Amygdala (tissue), 56 donors: ENCODE results near the gene SEC16B.

ENCODE experiments used
- DNase-seq, 56 donors: peaks; one replicate each; lab custom pipeline; 2025; lab: John Stamatoyannopoulos, UW

Gene SEC16B

DNA sequence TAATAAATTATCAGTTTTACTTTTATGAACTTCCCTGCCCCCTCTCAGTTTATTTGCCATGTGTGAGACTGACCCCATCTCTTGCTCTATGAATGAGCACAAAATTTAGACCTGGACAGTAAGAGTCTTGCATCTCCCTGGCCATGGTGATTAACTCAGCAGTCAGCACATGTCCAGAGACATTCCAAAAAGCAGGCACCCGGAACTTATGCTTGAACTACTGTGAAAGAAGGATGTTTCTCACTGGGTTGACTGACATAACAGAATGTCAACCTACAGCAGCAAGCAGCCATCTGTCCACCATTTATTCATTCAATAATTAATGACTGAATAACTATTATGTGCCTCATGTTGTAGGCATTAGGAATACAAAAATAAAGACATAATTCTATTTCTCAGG lies 11.3 kb upstream of the SEC16B start:
- DNase-seq: no peak

DNA sequence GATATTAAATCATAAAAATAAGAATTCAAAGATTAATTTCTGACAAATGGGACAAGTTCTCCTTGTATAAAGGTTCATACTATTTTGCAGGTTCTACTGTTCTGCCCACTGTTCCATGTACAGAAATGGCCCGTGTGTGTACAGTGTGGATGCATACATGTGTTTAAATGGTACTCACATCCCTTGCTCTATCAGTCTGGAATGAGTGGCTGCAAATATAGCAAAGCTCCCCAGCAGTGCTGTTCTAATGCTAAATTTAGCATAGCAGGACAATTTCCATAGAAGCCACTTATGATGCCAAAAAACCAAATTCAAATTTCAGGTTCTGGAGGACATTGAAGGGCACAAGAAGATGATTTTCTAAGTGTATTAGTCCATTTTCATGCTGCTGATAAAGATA lies 9.4 kb upstream of the SEC16B start:
- DNase-seq: no peak

DNA sequence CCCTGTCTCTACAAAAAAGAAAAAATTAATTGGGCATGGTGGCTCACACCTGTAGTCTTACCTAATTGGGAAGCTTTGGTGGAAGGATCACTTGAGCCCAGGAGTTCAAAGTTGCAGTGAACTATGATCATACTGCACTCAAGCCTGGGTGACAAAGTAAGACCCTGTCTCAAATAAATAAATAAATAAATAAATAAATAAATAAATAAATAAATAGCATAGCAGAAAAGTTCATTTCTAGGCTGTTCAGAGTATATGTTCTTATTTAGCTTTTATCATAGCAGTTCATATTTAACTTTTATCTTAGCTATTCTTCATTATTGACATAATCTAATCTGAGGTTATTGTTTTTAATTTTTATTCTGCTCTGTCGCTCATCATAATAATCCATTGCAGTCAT lies 8.7 kb upstream of the SEC16B start:
- DNase-seq: no peak

DNA sequence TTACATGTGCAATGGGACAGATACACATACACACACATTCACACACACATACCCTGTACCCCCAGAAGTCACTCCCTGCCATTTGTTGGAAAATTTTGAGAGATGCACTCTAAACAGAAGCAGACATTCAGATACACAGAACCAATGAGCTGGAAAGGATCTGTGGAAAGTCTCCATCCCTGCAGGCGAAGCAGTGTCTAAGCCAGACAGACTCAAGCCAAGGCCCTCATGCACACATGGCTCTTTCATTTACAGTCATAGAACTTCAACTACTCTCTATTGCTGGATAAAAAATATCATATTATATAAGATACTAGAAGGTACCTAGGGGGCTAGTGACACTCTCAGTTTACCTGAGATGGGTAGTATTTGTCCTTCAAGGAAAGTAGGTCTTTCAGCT lies 7.3 kb upstream of the SEC16B start:
- no peak for DNase-seq

DNA sequence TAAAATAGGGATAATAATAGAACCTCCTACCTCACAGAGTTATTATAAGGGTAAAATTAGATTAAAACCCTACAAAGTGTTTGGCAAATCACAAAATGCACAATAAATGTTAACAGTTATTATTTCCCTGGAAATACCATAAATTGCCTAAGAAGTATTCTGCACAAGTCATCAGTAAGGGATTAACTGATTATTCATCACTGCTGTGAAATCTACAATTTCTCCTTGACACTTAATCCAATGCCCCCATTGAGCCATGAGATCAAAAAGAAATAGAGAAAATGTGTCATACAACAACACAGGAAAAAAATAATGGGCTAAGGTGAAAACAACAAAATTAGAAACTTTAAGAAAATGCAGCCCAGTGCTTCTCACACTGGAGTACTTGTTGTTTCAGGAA lies 6.7 kb upstream of the SEC16B start:
- no peak for DNase-seq

DNA sequence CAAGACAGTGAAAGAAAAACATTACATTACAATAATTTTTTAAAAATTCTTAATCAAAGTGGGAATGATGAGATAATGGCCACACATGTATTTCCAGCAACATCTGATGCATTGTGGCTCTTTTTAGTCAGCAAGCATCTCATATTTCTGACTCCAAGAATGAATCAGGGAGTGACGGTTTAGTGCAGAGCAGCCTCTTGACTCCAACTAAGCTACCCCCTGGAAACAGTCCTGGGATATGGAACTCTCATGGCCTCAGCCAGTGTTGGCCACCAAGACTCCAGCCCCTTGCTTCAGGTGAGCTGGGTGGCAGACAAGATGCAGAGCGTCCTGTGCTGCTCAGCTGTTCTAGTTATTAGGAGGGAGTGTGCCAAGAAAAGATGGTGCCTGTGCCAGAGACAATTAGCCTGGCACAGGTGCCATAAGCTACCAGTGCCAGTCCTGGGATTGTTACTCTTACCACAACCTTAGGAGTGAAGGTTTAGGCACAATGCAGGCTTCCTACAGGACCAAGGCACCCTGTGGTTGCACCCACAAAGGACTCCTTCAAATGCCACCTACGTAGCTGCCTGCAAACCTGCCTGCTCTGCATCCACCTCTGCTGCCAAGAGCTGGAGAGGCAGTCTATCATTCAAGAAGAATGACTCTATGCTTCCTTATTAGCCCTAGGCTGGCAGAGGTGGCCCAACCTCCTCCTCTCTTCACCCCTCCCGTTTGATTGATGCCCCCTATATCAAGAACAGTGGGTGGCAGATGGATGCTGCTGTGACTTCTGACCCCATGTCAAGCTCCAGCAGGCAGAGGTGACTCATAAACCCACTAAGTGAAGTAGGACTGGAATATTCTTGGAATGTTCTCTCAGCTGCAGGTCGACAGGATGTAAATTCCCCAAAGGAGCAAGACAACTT lies 6.0 kb upstream of the SEC16B start:
- no peak for DNase-seq

DNA sequence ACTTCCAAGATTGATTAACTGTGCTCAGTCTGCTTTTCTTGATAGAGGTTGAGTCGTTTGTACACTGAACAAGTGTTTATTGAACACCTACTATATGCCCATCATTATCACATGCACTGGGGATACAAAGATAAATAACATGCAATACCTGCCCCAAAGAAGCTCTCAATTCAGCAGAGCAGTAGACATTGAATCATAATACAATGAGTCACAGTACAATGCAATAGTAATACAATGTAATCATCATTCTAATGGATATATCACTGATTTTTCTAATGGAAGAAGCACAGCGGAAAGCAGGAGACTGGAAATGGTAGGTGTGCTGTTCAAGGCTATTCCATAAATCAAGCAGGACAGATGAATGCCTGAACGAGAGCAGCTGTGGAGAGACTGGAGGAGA lies 3.7 kb upstream of the SEC16B start:
- DNase-seq: no peak

DNA sequence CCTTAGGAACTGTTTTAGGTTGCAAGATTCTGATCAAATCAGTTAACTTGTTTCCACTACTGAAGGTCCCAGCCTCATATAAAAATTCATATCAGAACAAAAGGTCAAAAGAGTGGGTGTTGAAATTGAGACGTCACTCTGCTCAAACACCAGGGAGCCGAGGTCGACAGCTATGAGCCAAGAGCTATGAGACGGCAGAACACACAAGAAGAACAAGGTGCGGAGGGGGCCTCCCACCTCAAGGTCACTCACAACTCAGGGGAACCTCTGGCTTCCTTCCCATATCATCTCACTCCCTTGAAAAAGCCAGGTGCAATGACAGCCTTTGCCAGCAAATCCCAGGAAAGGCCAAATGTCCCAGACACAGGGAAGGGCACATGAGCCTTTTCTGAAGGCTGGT lies 749 bp downstream of the SEC16B start:
- no peak for DNase-seq

DNA sequence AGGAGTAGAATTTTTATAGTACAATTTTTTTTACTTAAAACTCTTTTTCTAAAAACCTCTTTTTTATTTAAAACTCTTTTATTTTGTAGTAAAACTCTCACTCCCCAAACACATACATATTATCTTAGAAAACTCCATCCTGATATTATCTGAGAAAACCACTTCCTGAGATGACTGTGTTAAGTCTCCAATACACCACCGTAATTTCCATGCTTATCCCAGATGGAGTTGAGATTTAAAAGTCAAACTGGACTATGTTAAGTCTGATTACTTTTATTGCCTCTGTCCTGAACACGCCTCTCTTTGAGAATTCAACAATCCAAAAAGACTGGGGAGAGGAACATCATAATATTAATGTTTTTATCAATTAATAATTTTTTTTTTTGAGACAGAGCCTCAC lies 3.7 kb downstream of the SEC16B start:
- DNase-seq: no peak

DNA sequence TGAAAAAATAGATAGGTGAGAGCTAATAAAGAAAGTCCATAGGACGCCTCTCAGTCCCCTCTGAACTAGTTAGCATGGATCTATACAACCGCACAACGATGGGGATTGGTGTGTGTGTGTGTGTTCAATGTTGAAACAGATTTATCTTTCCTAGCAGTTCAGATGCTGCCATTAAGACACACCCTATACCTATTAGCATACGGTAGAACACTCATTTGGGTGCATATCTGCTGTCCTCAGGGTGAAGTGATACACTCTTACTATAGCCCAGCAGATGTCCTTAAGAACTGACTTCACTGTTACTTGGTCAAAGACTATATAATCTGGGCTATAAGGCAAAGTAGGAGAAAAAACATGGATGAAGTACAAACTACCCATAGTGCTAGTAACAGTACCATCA lies 4.6 kb downstream of the SEC16B start:
- DNase-seq: no peak

DNA sequence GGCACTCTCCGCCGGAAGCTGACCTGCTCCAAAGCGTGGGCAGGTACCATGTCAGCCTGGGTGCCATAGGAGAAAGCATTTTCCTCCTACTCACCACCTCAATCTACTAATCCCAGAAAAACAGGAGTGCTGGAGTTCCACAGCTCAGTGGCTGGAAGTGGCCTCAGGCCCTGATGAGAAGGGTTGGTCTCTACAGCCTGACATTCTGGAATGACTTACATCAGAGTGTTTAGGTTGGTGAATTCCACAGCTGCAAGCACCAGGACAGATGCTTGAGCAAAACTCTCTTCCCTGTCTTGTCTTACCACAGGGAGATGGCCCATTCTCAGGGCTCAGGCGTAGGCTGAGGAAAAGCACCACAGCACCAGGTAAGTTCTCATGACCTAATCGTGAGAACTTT lies 5.5 kb downstream of the SEC16B start:
- no peak for DNase-seq

DNA sequence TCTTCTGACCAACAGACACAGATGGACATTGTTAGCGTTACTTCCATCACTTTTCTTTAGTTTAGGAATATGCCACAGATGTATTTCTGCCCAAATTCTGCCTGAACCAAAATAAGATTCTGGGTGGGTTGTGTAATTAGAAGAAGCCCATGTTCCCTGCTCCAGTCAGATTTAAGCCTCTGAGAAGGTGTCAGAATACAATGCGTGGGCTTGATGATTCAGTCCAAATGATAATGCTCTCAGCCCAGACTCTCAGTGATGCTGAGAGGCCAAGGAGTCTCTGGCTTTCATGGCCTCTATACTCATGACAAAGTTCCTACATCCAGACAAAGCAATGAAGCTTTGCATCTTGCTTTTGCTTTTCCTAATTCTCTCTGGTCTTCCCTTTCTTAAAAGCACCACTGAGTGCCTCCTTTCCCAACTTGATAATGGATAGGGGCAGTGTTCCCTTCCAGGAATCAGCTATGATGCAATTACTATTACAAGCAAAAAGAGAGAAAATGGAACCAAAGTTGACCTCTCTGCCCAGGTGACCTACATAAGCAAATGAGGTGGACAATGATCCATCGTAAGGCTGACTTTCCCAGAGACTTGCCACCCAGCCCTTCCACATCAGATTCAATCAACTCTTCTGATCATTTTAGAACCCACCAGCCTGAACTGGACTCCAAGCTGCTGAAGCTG lies 8.8 kb downstream of the SEC16B start:
- peak in 1 of 56 donors; percentile 5 for DNase-seq

DNA sequence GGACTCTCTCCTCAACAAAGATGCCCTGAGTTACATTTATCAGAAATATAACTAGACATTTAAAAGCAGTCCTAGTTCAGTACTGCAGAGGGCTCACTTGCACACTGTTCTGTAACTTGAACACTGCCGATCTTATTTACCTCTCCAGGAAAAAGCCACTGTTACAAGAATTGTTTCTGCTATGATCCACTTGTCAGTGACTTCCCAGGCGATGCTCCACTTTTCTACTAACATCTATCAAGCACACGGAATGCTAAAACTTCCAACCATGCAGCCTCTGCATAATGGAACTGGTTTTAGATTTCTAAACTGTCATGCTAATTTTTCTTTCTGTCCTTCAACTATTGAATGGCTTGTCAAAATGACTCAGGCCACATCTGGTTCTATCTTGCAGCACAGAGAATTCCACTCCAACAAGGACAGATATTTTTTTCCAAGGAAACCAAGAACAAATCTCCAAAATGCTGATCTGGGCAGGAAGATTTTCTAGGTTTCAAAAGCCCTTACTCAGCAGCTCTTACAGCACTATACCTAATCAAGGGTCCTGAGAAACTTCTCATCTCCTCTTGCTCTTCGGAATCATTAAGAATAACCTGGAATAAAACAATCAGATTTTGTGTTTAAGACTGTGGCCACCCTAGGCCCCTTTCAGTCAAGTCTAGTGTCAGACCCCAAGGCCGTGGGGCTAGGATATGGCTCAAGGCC lies 9.9 kb downstream of the SEC16B start:
- DNase-seq: peak in 4 of 56 donors; percentile 13 to 31 (median 15)

DNA sequence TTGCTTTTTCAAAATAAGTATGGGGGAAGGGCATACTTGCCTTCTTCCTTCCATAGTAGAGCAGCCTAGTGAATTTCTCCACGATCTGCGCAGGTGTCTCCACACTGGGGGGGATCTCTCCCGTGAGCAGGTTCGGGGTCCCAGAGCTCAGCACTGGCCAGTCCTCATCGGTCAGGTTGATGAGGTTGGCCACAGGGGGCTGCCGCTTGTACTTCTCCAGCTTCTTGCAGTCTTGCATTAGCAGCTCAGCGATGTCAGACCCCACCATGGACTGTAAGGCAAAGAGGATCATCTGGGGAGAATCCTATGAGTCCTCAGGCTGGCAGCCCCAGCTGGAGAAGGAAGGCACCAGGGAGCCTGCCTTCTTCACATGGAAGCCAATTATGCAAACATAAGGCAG lies 11.8 kb downstream of the SEC16B start:
- no peak for DNase-seq

DNA sequence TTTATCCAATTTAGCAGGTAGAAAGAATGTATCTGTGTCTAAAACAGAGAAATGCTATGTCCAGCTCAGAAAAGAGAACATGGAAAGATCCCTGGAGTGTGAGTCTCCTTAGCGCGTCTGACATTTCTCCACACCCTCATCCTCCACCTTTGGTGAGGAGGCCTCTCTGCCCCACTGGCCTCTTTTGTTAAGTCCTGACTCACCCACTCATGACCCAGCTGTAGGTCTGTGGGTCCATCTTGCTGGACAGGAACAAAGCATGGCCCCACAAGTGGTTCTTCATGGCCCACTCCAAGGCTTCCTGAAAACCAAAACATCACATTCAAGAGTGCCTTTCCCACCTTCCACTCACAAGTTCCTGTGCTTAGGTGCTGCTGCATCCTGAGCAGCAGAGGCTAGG lies 15.8 kb downstream of the SEC16B start:
- DNase-seq: no peak

DNA sequence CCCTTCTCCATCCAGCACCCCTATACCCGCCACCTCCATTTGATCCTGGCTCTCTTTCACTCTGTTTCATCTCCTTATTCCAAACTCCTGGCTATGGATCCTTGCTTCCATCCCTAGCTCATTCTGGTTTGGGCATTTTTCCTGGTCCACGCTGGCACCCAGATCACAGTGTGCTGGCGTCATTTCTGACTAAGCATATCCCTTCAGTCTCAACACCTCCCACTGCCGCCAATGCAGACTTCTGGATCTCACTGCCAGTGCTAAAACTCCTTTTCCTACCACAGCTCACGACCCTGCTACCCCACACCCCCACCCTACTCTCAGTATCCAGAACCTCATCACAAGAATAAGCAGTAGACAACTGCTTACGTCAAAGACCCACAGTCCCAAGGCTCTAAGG lies 16.3 kb downstream of the SEC16B start:
- peak in 7 of 56 donors; percentile 9 to 41 (median 13) for DNase-seq

DNA sequence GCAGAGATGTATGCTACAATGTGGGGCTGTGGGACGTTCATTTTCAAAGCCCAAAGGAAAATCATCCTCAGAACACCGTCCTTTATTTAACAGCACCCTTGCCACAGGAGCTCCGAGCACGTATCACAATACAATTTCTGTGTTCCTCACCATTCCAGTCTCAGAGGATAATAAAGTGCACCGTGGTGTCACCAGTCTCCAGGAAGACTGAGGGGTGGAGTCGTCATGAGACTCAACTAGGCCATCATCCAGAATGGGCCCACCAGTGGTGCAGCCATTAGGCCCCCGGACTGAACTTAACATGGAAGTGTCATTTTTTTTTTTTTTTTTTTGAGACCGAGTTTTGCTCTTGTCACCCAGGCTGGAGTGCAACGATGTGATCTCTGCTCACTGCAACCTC lies 17.2 kb downstream of the SEC16B start:
- DNase-seq: no peak

DNA sequence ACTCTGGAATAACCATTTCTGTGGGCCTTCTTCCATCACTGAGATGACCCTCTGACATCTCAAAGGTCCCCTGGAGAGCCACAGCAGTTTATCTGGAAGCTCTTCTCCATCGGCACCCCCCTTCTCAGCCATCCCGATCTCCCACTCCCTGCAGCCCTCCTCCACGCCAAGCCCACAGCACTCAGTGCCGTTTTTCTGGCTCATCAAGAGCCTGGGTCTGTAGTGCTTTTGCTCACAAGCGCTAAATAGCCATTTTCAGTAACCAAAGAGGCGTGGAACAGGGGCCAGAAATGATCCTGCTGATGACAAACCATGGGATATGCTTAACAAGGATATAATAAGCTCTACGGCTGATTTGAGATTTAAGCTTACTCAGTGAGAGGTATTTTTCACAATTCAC lies 17.6 kb downstream of the SEC16B start:
- DNase-seq: no peak

DNA sequence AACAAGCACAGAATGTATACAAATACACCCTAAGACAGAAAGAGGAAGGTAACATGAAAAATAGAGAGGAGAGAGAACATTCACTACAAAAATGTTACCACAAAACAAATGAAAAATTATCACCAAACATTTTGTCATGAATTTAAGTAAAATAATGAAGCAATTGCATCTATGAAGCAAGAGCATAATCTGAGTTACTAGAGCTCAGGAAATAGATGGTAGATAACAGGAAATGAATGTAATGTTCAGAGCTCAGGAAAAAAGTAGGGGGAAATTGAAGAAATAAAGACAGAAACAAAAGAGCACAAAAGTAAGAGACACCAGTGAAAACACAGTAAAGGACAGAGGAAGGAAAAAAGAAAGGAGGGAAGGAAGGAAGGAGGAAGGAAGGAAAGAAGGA lies 19.4 kb downstream of the SEC16B start:
- DNase-seq: no peak

DNA sequence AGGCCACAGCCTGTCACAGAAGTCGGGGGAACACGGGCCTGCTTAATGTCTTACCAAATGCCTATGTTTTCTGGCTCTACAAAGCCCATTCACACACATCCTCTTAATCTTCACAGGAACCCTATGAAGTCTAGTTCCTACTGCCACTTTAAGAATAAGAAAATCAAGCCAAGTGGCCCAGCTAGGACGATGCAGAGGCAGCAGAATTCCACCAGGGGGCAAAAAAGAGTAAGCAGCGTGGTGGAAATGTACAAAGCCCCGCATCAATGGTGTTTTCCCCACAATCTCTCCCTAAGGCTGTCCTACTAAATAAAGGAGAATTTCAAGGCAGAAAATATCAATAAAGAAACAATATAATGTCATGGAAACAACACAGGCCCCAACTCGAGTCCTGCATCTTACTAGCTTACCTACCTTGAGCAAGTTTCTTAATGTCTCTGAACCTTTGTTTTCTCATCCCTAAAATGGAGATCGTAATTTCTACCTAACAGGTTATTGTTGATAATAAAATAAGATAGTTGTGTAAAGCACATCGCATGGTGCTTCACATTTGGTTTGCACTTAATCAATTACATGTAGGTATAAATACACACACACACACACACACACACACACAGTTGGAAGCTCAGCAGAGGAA lies 21.4 kb downstream of the SEC16B start:
- peak in 44 of 56 donors; percentile 11 to 80 (median 38) for DNase-seq

DNA sequence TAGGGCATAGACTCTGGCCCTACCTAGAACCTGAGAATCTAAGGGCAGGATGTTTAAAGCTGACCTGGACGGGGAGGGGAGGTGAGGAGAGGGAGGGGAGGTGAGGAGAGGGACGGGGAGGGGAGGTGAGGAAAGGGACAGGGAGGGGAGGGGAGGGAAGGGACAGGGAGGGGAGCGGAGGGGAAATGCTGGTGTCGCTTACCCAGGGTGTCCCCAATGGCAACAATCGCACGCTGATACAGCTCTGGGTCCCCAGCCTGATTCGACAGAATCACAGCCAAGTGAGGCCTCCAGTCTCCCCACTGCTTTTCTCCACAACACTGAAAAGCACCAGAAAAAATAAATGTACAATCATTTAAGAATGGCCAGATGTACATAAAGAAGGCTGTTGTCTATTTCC lies 22.2 kb downstream of the SEC16B start:
- DNase-seq: no peak
